WTC11 (cell line): ENCODE measurements around the gene RFX8. TPM values are rescaled to one million over a fixed set of nuclear protein-coding genes. Genes with fewer than 3 reads are reported as not detected.

Source experiments
- ATAC-seq: fragments of 200-7000 bp; cut with Tn5 transposase; 2 replicates; pipeline ENCODE4 v1.10.0; 2021; ENCODE audit warnings: mild to moderate bottlenecking, moderate library complexity
- CTCF ChIA-PET: fragments of 300-600 bp; sonication (Branson Sonifier 250); formaldehyde crosslinking; loops from one replicate; lab custom pipeline; 2021; ENCODE audit warnings: antibody characterized with exemption; lab: Charles Lee
- POLR2A ChIA-PET: fragments of 350-600 bp; sonication (Branson Sonifier 250); formaldehyde crosslinking; loops from one replicate; lab custom pipeline; 2021; ENCODE audit warnings: antibody characterized with exemption; lab: Charles Lee
- DNase-seq: peaks from one replicate; pipeline ENCODE4 v3.0.0; 2021; ENCODE audit warnings: low spot score
- H3K27ac Mint-ChIP-seq: 2 replicates; pipeline ENCODE4 v1.8.0; 2021; ENCODE audit warnings: mixed read lengths
- H3K27me3 Mint-ChIP-seq: 2 replicates; pipeline ENCODE4 v1.8.0; 2021; ENCODE audit warnings: low read depth, mild to moderate bottlenecking, moderate library complexity, mixed read lengths
- H3K36me3 Mint-ChIP-seq: 2 replicates; pipeline ENCODE4 v1.8.0; 2021; ENCODE audit warnings: mixed read lengths
- H3K4me1 Mint-ChIP-seq: 2 replicates; pipeline ENCODE4 v1.8.0; 2022; ENCODE audit warnings: mixed read lengths
- H3K4me3 Mint-ChIP-seq: 2 replicates; pipeline ENCODE4 v1.8.0; 2021; ENCODE audit warnings: mild to moderate bottlenecking, moderate library complexity, mixed read lengths
- H3K9me3 Mint-ChIP-seq: 2 replicates; pipeline ENCODE4 v1.8.0; 2021; ENCODE audit warnings: mixed read lengths
- ATF1 ChIP-seq: sonication (generic); formaldehyde crosslinking; IDR thresholded peaks from 2 replicates; pipeline ENCODE4 v1.8.1; 2023; ENCODE audit warnings: mild to moderate bottlenecking, moderate library complexity, missing genetic modification reagents
- ESRRA ChIP-seq: sonication (generic); formaldehyde crosslinking; IDR thresholded peaks from 2 replicates; pipeline ENCODE4 v1.8.1; 2022; ENCODE audit warnings: mild to moderate bottlenecking, missing genetic modification reagents, borderline replicate concordance
- ETV6 ChIP-seq: sonication (generic); formaldehyde crosslinking; IDR thresholded peaks from 2 replicates; pipeline ENCODE4 v1.8.1; 2022; ENCODE audit warnings: mild to moderate bottlenecking, missing genetic modification reagents
- FOXJ3 ChIP-seq: sonication (generic); formaldehyde crosslinking; IDR thresholded peaks from 2 replicates; pipeline ENCODE4 v1.9.0; 2021; ENCODE audit warnings: missing genetic modification reagents, mild to moderate bottlenecking, borderline replicate concordance
- IRF2 ChIP-seq: sonication (generic); formaldehyde crosslinking; IDR thresholded peaks from 2 replicates; pipeline ENCODE4 v1.8.0; 2022; ENCODE audit warnings: low read depth, missing genetic modification reagents, borderline replicate concordance
- JAZF1 ChIP-seq: fragments of 250-450 bp; sonication (Bioruptor Pico); IDR thresholded peaks from 2 replicates; pipeline ENCODE4 v1.9.0; 2021; ENCODE audit warnings: moderate library complexity, mild to moderate bottlenecking, inconsistent platforms
- NR3C1 ChIP-seq: sonication (generic); formaldehyde crosslinking; conservative IDR thresholded peaks from 2 replicates; pipeline ENCODE4 v1.8.1; 2023; ENCODE audit warnings: low read depth, mild to moderate bottlenecking, missing genetic modification reagents
- RORB ChIP-seq: fragments of 250-450 bp; sonication (Bioruptor Pico); IDR thresholded peaks from 2 replicates; pipeline ENCODE4 v1.9.0; 2021; ENCODE audit warnings: mild to moderate bottlenecking
- ZBTB21 ChIP-seq: sonication (generic); formaldehyde crosslinking; IDR thresholded peaks from 2 replicates; pipeline ENCODE4 v1.8.1; 2023; ENCODE audit warnings: mild to moderate bottlenecking, missing genetic modification reagents, borderline replicate concordance
- ZNF121 ChIP-seq: sonication (generic); formaldehyde crosslinking; IDR thresholded peaks from 2 replicates; pipeline ENCODE4 v1.8.0; 2023; ENCODE audit warnings: missing genetic modification reagents
- ZNF263 ChIP-seq: sonication (generic); formaldehyde crosslinking; IDR thresholded peaks from 2 replicates; pipeline ENCODE4 v1.8.1; 2022; ENCODE audit warnings: low read depth, mild to moderate bottlenecking, moderate library complexity, missing genetic modification reagents
- ZNF317 ChIP-seq: sonication (generic); formaldehyde crosslinking; IDR thresholded peaks from 2 replicates; pipeline ENCODE4 v1.8.1; 2023; ENCODE audit warnings: low read depth, mild to moderate bottlenecking, moderate library complexity, missing genetic modification reagents, borderline replicate concordance
- total RNA-seq: library from RNA; stranded (reverse); gene quantifications from 3 replicates; pipeline ENCODE4 v1.2.3, GENCODE V29; 2021
- TF ChIP-seq, protein P1 (sequence below): fragments of 250-450 bp; sonication (Bioruptor Pico); IDR thresholded peaks from 2 replicates; pipeline ENCODE4 v1.9.0; 2021; ENCODE audit warnings: mild to moderate bottlenecking
- TF ChIP-seq, protein P2 (sequence below): sonication (generic); formaldehyde crosslinking; IDR thresholded peaks from 2 replicates; pipeline ENCODE4 v1.8.1; 2023; ENCODE audit warnings: mild to moderate bottlenecking, missing genetic modification reagents, borderline replicate concordance
- TF ChIP-seq, protein P3 (sequence below): sonication (generic); formaldehyde crosslinking; IDR thresholded peaks from 2 replicates; pipeline ENCODE4 v1.8.1; 2022; ENCODE audit warnings: missing genetic modification reagents, borderline replicate concordance
- TF ChIP-seq, protein P4 (sequence below): sonication (generic); formaldehyde crosslinking; IDR thresholded peaks from 2 replicates; pipeline ENCODE4 v1.8.0; 2023; ENCODE audit warnings: missing genetic modification reagents, mild to moderate bottlenecking, borderline replicate concordance
- TF ChIP-seq, protein P5 (sequence below): fragments of 200-600 bp; IDR thresholded peaks from 2 replicates; pipeline ENCODE4 v1.8.0; 2022; ENCODE audit warnings: antibody characterized with exemption

RFX8 gene
- total RNA-seq, 1 experiment from 2014 or later, result 0.28 TPM

DNA sequence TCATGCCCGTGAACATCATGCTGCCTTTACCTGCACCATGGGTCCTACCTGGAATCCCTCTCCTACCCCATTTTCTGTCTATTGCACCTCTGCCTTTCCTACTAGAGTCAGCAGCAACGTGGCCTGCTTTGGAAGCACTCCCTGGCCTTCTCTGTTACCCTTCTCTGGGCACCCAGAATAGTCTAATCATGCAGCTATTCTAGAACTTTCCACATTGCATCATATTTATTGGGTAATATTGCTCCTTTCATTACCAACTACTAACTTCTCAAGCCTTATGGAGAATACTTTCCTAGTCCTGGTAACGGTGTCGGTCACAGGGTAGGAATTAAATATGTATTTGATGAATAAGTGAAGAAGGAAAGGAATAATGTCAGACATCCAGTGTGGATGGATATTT, 54.3 kb downstream of the RFX8 start:
- ChIA-PET CTCF (no interaction called here), POLR2A (no interaction called here)
- ATAC-seq (no peak), DNase-seq (no peak)
- TF ChIP-seq ATF1 (CRISPR knock-in tag) (no peak), ETV6 (CRISPR knock-in tag) (no peak), IRF2 (CRISPR knock-in tag) (no peak), NR3C1 (CRISPR knock-in tag) (no peak)
- TF ChIP-seq, protein P1, sequence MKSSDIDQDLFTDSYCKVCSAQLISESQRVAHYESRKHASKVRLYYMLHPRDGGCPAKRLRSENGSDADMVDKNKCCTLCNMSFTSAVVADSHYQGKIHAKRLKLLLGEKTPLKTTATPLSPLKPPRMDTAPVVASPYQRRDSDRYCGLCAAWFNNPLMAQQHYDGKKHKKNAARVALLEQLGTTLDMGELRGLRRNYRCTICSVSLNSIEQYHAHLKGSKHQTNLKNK, result no peak
- no peaks in the 10 kb centered on the region for H3K27me3 Mint-ChIP-seq
- H3K9me3 Mint-ChIP-seq, result peaks cover 10% of the 10 kb centered on the region
- no peaks in the 10 kb centered on the region for H3K36me3 Mint-ChIP-seq
- H3K4me1 Mint-ChIP-seq, result no peaks in the 10 kb centered on the region
- H3K4me3 Mint-ChIP-seq, result no peak overlapping the region
- no peak overlapping the region for H3K27ac Mint-ChIP-seq

DNA sequence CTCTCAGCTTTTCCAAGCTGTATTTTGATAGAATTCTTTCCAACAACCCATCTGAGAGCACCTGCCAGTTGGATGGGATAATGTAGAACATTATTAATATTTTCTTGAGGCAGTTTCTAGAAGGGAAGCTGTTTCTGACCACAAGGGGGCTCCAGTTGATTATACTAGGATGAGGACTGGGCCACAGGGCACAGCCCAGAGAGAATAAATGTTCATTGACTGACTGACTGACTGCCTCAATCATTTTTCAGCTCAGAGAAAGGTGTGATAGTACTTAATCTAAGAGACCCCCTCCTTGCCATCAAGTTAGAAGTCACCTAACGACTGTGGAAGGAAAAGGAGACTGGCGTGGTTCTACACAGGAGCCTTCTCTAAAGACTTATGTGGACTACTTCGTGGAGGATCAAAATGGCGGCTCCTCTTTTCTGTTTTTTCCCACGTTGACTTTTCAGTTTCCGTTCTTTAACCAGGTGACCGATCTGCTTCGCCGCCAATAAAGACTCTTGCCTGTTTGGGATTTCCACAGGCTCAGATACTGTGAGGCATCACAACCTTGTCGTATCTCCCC, 55.7 kb downstream of the RFX8 start:
- POLR2A ChIA-PET, result no interaction called here

DNA sequence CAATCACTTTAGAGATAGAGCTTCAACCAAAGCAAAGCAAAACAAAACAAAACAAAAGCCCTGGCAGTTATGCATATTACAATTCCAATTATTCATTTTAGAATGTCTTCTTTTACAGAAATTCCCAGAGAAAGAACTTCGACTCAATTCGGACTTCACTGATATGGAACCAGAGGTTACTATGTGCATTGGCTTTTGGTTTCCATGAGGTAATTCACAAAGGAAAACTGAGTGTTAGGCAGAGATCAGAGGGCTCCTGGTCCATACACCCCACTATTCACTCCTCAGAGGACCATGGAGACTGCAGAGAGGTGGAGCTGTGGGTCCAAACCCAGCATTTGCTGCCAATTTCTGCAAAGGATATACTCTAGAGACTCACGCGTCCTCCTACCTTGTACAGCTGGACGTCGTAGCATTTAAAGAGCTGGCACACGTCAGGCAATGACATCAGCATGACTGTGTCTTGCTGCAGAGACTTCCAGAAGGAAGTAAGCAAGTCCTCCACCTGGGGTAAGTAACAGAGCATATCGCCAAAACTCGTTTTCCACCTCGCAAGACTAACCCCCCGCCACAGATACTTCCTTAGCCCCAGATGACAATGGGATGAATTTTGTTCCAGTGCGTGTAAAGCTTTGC, 56.3 kb downstream of the RFX8 start:
- DNase-seq (no peak), ATAC-seq (no peak)
- Mint-ChIP-seq H3K9me3 (peaks cover 14% of the 10 kb centered on the region), H3K4me1 (no peaks in the 10 kb centered on the region), H3K27me3 (no peaks in the 10 kb centered on the region; the same call in 1 of the 2 replicates), H3K27ac (no peak overlapping the region), H3K4me3 (no peak overlapping the region), H3K36me3 (peaks cover 8% of the 10 kb centered on the region; the same call in 1 of the 2 replicates)
- POLR2A ChIA-PET, result no interaction called here
- CTCF ChIA-PET, result interaction anchor here (0.5 to 2.2 kb wide), 27 partner anchors 10 to 1630 kb away, joined by 3 to 13 read pairs (median 4); partner anchors contain the start of genes CREG2, MAP4K4 and RFX8
- TF ChIP-seq, protein P2, sequence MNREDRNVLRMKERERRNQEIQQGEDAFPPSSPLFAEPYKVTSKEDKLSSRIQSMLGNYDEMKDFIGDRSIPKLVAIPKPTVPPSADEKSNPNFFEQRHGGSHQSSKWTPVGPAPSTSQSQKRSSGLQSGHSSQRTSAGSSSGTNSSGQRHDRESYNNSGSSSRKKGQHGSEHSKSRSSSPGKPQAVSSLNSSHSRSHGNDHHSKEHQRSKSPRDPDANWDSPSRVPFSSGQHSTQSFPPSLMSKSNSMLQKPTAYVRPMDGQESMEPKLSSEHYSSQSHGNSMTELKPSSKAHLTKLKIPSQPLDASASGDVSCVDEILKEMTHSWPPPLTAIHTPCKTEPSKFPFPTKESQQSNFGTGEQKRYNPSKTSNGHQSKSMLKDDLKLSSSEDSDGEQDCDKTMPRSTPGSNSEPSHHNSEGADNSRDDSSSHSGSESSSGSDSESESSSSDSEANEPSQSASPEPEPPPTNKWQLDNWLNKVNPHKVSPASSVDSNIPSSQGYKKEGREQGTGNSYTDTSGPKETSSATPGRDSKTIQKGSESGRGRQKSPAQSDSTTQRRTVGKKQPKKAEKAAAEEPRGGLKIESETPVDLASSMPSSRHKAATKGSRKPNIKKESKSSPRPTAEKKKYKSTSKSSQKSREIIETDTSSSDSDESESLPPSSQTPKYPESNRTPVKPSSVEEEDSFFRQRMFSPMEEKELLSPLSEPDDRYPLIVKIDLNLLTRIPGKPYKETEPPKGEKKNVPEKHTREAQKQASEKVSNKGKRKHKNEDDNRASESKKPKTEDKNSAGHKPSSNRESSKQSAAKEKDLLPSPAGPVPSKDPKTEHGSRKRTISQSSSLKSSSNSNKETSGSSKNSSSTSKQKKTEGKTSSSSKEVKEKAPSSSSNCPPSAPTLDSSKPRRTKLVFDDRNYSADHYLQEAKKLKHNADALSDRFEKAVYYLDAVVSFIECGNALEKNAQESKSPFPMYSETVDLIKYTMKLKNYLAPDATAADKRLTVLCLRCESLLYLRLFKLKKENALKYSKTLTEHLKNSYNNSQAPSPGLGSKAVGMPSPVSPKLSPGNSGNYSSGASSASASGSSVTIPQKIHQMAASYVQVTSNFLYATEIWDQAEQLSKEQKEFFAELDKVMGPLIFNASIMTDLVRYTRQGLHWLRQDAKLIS (CRISPR knock-in tag), result no peak
- TF ChIP-seq RORB (CRISPR knock-in tag), result no peak
- no peak for TF ChIP-seq ZNF317 (CRISPR knock-in tag)
- TF ChIP-seq, protein P3, sequence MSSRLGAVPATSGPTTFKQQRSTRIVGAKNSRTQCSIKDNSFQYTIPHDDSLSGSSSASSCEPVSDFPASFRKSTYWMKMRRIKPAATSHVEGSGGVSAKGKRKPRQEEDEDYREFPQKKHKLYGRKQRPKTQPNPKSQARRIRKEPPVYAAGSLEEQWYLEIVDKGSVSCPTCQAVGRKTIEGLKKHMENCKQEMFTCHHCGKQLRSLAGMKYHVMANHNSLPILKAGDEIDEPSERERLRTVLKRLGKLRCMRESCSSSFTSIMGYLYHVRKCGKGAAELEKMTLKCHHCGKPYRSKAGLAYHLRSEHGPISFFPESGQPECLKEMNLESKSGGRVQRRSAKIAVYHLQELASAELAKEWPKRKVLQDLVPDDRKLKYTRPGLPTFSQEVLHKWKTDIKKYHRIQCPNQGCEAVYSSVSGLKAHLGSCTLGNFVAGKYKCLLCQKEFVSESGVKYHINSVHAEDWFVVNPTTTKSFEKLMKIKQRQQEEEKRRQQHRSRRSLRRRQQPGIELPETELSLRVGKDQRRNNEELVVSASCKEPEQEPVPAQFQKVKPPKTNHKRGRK (CRISPR knock-in tag), result no peak
- TF ChIP-seq ESRRA (CRISPR knock-in tag), result no peak
- no peak for TF ChIP-seq JAZF1
- no peak for TF ChIP-seq ZBTB21 (CRISPR knock-in tag)
- TF ChIP-seq ZNF263 (CRISPR knock-in tag), result no peak
- TF ChIP-seq FOXJ3 (CRISPR knock-in tag), result no peak
- TF ChIP-seq, protein P4, sequence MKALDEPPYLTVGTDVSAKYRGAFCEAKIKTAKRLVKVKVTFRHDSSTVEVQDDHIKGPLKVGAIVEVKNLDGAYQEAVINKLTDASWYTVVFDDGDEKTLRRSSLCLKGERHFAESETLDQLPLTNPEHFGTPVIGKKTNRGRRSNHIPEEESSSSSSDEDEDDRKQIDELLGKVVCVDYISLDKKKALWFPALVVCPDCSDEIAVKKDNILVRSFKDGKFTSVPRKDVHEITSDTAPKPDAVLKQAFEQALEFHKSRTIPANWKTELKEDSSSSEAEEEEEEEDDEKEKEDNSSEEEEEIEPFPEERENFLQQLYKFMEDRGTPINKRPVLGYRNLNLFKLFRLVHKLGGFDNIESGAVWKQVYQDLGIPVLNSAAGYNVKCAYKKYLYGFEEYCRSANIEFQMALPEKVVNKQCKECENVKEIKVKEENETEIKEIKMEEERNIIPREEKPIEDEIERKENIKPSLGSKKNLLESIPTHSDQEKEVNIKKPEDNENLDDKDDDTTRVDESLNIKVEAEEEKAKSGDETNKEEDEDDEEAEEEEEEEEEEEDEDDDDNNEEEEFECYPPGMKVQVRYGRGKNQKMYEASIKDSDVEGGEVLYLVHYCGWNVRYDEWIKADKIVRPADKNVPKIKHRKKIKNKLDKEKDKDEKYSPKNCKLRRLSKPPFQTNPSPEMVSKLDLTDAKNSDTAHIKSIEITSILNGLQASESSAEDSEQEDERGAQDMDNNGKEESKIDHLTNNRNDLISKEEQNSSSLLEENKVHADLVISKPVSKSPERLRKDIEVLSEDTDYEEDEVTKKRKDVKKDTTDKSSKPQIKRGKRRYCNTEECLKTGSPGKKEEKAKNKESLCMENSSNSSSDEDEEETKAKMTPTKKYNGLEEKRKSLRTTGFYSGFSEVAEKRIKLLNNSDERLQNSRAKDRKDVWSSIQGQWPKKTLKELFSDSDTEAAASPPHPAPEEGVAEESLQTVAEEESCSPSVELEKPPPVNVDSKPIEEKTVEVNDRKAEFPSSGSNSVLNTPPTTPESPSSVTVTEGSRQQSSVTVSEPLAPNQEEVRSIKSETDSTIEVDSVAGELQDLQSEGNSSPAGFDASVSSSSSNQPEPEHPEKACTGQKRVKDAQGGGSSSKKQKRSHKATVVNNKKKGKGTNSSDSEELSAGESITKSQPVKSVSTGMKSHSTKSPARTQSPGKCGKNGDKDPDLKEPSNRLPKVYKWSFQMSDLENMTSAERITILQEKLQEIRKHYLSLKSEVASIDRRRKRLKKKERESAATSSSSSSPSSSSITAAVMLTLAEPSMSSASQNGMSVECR (CRISPR knock-in tag), result no peak

More for the DNA sequence above, 55.7 kb downstream of the RFX8 start:
- TF ChIP-seq, protein P5, sequence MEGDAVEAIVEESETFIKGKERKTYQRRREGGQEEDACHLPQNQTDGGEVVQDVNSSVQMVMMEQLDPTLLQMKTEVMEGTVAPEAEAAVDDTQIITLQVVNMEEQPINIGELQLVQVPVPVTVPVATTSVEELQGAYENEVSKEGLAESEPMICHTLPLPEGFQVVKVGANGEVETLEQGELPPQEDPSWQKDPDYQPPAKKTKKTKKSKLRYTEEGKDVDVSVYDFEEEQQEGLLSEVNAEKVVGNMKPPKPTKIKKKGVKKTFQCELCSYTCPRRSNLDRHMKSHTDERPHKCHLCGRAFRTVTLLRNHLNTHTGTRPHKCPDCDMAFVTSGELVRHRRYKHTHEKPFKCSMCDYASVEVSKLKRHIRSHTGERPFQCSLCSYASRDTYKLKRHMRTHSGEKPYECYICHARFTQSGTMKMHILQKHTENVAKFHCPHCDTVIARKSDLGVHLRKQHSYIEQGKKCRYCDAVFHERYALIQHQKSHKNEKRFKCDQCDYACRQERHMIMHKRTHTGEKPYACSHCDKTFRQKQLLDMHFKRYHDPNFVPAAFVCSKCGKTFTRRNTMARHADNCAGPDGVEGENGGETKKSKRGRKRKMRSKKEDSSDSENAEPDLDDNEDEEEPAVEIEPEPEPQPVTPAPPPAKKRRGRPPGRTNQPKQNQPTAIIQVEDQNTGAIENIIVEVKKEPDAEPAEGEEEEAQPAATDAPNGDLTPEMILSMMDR, result peak; percentile 66
- TF ChIP-seq ZNF317 (CRISPR knock-in tag), result no peak
- TF ChIP-seq ZNF121 (CRISPR knock-in tag), result no peak
- TF ChIP-seq, all 79 proteins: peak for 1
- CTCF ChIA-PET, result interaction anchor here (0.5 to 2.2 kb wide), 28 partner anchors 9 to 1630 kb away, joined by 3 to 13 read pairs (median 4); partner anchors contain the start of genes CREG2, MAP4K4 and RFX8
- Mint-ChIP-seq H3K27ac (no peak overlapping the region), H3K4me3 (no peak overlapping the region), H3K36me3 (peaks cover 8% of the 10 kb centered on the region; the same call in 1 of the 2 replicates), H3K4me1 (no peaks in the 10 kb centered on the region), H3K27me3 (no peaks in the 10 kb centered on the region; the same call in 1 of the 2 replicates), H3K9me3 (peaks cover 20% of the 10 kb centered on the region)
- DNase-seq, result peak; percentile 47
- ATAC-seq, result peak; percentile 66
